GM18505 (cell line): ENCODE results near the gene KCNMA1.

Experiments
- ATAC-seq: cut with Tn5 transposase; IDR thresholded peaks from one replicate; pipeline ENCODE4 v1.9.1; 2021; ENCODE audit not compliant: unreplicated experiment
- POLR2A ChIP-seq: IDR thresholded peaks from 4 replicates; pipeline ENCODE4 v1.6.1; 2011; ENCODE audit warnings: borderline replicate concordance; ENCODE audit not compliant: insufficient read depth, insufficient read length; ENCODE audit errors: extremely low read depth

KCNMA1 gene

GRCh38 chr10:77159538-77160110 is 478.0 kb downstream of the KCNMA1 start:
- no peak for ATAC-seq
- no peak for TF ChIP-seq POLR2A

GRCh38 chr10:77158666-77159065 is 478.9 kb downstream of the KCNMA1 start:
- ATAC-seq: no peak
- TF ChIP-seq POLR2A: no peak

- TF ChIP-seq POLR2A: no peak
- no peak for ATAC-seq
Measured at GRCh38 chr10:77157248-77158019, 480.2 kb downstream of the KCNMA1 start.

- no peak for ATAC-seq
- no peak for TF ChIP-seq POLR2A
Measured at GRCh38 chr10:77156406-77156879, 481.2 kb downstream of the KCNMA1 start.

GRCh38 chr10:77152256-77152655 is 485.4 kb downstream of the KCNMA1 start:
- no peak for TF ChIP-seq POLR2A
- ATAC-seq: no peak

- ATAC-seq: no peak
- TF ChIP-seq POLR2A: no peak
Measured at GRCh38 chr10:77151408-77151807, 486.2 kb downstream of the KCNMA1 start.

- ATAC-seq: no peak
- no peak for TF ChIP-seq POLR2A
Measured at GRCh38 chr10:77149706-77150105, 487.9 kb downstream of the KCNMA1 start.

GRCh38 chr10:77149001-77149400 is 488.6 kb downstream of the KCNMA1 start:
- no peak for TF ChIP-seq POLR2A
- no peak for ATAC-seq

- no peak for ATAC-seq
- no peak for TF ChIP-seq POLR2A
Measured at GRCh38 chr10:77147871-77148270, 489.7 kb downstream of the KCNMA1 start.

GRCh38 chr10:77146712-77147336 is 490.8 kb downstream of the KCNMA1 start:
- no peak for TF ChIP-seq POLR2A
- ATAC-seq: no peak

GRCh38 chr10:77144656-77145055 is 493.0 kb downstream of the KCNMA1 start:
- ATAC-seq: no peak
- no peak for TF ChIP-seq POLR2A

- ATAC-seq: no peak
- no peak for TF ChIP-seq POLR2A
Measured at GRCh38 chr10:77139252-77140160, 498.1 kb downstream of the KCNMA1 start.

- TF ChIP-seq POLR2A: no peak
Measured at GRCh38 chr10:77138541-77138940, 499.1 kb downstream of the KCNMA1 start.

More at GRCh38 chr10:77138541-77138940, 499.1 kb downstream of the KCNMA1 start:
- ATAC-seq: no peak
